Gastroesophageal sphincter (tissue), 4 donors: ENCODE results near the gene EGR2. TPM values are rescaled to one million over a fixed set of nuclear protein-coding genes. Genes with fewer than 3 reads are reported as not detected.

ENCODE experiments used
- ATAC-seq: fragments of 150-250 bp; one replicate; pipeline ENCODE4 v1.9.1; 2016; ENCODE audit warnings: mild to moderate bottlenecking, moderate library complexity
- H3K27ac ChIP-seq, 4 donors: fragments of 200-600 bp; sonication (generic) in 3 of 4; 1 replicate in 3 of 4; 2 replicates in 1 of 4; pipeline ENCODE4 v1.5.1; 2016 to 2019
- H3K27me3 ChIP-seq: fragments of 200-600 bp; sonication (generic); one replicate; pipeline ENCODE4 v1.5.1; 2019
- H3K36me3 ChIP-seq, 2 donors: fragments of 200-600 bp; sonication (generic); one replicate each; pipeline ENCODE4 v1.5.1; 2019; ENCODE audit warnings: control low read depth in 1 of 2
- H3K4me1 ChIP-seq, 3 donors: fragments of 200-600 bp; sonication (generic); 1 replicate in 2 of 3; 2 replicates in 1 of 3; pipeline ENCODE4 v1.5.1; 2016 to 2019; ENCODE audit warnings: control low read depth in 2 of 3
- H3K4me3 ChIP-seq, 2 donors: fragments of 200-600 bp; sonication (generic); one replicate each; pipeline ENCODE4 v1.5.1; 2019; ENCODE audit warnings: mild to moderate bottlenecking in 1 of 2, moderate library complexity in 1 of 2
- H3K9me3 ChIP-seq, 3 donors: fragments of 200-600 bp; sonication (generic); one replicate each; pipeline ENCODE4 v1.5.1; 2017 to 2019; ENCODE audit warnings: control low read depth in 2 of 3
- EP300 ChIP-seq: sonication (generic); formaldehyde crosslinking; IDR thresholded peaks from one replicate; pipeline ENCODE4 v1.6.1; 2017; ENCODE audit warnings: antibody characterized with exemption, mild to moderate bottlenecking
- POLR2A ChIP-seq, 2 donors: fragments of 450-650 bp; IDR thresholded peaks; one replicate each; pipeline ENCODE4 v1.6.1; 2017; ENCODE audit warnings: antibody characterized with exemption in 2 of 2, mild to moderate bottlenecking in 2 of 2, moderate library complexity in 1 of 2
- POLR2AphosphoS5 ChIP-seq: sonication (generic); formaldehyde crosslinking; IDR thresholded peaks from one replicate; pipeline ENCODE4 v1.6.1; 2017; ENCODE audit warnings: antibody characterized with exemption
- WGBS, 2 donors: methylation state at CpG; one replicate each; pipeline ENCODE4 v1.1.5; 2018; ENCODE audit warnings: low coverage in 1 of 2; 5-methylcytosine and 5-hydroxymethylcytosine counted together
- total RNA-seq, 4 donors: library from RNA; depleted of rRNA; stranded (reverse); fragments of >200 nt; gene quantifications; one replicate each; pipeline ENCODE4 v1.1.0, GENCODE V29; 2016
- TF ChIP-seq, protein P1 (sequence below), 4 experiments: fragments of 200-600 bp in 2 of 4; fragments of 450-650 bp in 2 of 4; sonication (generic) in 1 of 4; IDR thresholded peaks; one replicate each; pipeline ENCODE4 v1.5.1; 2017 to 2019; ENCODE audit warnings: antibody characterized with exemption in 4 of 4, mild to moderate bottlenecking in 2 of 4, moderate library complexity in 2 of 4

EGR2 gene
- total RNA-seq, result 1 to 10 TPM in 2 of 4 donors, under 1 TPM in 2; 0.52 to 1.3 (median 1.1) TPM

DNA sequence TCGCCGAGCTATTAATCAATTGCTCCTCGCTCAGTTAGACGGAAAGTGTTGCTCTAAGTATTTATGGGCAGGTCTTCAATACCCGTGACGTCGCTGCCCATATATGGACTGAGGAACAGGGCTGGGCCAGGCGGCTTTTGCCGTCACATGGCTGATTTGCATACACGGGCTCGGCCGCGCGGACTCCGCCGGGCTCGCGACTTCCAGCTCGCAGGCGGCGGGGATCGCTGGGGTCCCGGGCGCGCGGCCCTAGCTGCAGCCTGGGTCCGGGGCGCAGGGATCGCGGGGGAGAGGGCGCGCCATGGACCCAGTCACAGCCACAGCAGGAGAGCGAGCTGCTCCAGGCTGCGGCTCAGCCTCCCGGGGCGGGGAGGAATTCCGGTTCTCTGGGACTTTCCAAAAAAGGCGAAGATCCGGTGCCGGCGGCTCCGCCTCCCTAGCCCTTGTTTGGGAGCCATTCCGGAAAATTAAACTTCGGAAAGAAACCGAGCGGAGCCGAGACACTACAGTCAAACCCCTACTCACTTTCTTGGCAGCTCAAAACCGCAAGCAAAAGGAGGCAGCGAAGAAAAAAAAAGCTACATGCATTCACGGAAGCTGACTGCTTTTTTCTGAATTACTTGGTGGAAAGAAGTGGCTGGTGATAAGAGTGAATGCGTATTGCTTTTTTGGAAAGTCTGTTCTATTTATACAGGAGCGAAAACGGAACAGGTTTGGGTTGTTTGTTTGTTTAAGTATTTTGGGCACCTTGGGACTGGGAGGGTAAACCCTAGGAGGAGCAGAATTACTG lies at the start of gene EGR2:
Gene EGR2, minus strand, starts transcription at position 36 of the 790 bp plus-strand sequence. CDS start 337 bp downstream, outside the sequence.
- Histone ChIP-seq H3K4me3 (peak within 1 kb of the TSS; percentile 64 to 87), H3K36me3 (no peaks in the 10 kb centered on the region), H3K27me3 (peaks cover 57% of the 10 kb centered on the region), H3K9me3 (no peaks in the 10 kb centered on the region), H3K4me1 (peaks cover 0 to 45% (median 35%) of the 10 kb centered on the region in 3 donors), H3K27ac (peak within 1 kb of the TSS; percentile 25 to 91 (median 90))
- peak; percentile 28 for TF ChIP-seq POLR2AphosphoS5
- TF ChIP-seq, protein P1, sequence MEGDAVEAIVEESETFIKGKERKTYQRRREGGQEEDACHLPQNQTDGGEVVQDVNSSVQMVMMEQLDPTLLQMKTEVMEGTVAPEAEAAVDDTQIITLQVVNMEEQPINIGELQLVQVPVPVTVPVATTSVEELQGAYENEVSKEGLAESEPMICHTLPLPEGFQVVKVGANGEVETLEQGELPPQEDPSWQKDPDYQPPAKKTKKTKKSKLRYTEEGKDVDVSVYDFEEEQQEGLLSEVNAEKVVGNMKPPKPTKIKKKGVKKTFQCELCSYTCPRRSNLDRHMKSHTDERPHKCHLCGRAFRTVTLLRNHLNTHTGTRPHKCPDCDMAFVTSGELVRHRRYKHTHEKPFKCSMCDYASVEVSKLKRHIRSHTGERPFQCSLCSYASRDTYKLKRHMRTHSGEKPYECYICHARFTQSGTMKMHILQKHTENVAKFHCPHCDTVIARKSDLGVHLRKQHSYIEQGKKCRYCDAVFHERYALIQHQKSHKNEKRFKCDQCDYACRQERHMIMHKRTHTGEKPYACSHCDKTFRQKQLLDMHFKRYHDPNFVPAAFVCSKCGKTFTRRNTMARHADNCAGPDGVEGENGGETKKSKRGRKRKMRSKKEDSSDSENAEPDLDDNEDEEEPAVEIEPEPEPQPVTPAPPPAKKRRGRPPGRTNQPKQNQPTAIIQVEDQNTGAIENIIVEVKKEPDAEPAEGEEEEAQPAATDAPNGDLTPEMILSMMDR (IDR thresholded peaks at IDR 0.05), result no peak
- 0% methylated on average over 11 to 12 of the region's 53 CpGs for WGBS, 2 donors
- ATAC-seq, result peak; percentile 90

DNA sequence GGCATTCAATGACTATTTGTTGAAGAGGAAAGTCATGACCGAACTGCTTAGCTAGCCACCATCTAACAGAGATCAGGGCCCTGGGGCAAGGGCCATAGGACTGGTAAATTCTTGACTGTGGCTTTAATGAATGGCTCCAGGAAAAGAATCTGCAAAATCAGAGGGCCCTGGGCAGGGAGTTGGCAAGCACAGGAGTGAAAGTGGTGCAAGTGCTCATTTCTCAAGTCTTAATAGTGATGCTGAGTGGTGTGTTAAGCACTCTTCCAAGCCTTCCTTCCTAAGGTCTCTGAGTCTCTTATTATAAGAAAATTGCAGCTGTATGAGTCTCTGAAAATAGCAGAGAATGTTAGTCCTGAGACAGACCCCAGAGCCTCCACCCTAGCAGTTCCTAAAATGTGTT lies 46.3 kb upstream of the EGR2 start:
- no peak overlapping the region for H3K4me3 ChIP-seq
- H3K27ac ChIP-seq, result no peak overlapping the region
- peaks cover 0 to 7% (median 0%) of the 10 kb centered on the region in 3 donors for H3K4me1 ChIP-seq
- no peaks in the 10 kb centered on the region for H3K27me3 ChIP-seq
- no peaks in the 10 kb centered on the region for H3K36me3 ChIP-seq
- H3K9me3 ChIP-seq, result no peaks in the 10 kb centered on the region
- no peak for TF ChIP-seq EP300
- no peak for TF ChIP-seq POLR2AphosphoS5
- TF ChIP-seq, protein P1 (IDR thresholded peaks at IDR 0.05), result no peak
- no peak for TF ChIP-seq POLR2A (IDR thresholded peaks at IDR 0.05)
- no peak for ATAC-seq
- WGBS, 2 donors, result 80% methylated on average over 1 of the region's 1 CpG; no CpG with 5 or more reads in 1 of the 2 donors

DNA sequence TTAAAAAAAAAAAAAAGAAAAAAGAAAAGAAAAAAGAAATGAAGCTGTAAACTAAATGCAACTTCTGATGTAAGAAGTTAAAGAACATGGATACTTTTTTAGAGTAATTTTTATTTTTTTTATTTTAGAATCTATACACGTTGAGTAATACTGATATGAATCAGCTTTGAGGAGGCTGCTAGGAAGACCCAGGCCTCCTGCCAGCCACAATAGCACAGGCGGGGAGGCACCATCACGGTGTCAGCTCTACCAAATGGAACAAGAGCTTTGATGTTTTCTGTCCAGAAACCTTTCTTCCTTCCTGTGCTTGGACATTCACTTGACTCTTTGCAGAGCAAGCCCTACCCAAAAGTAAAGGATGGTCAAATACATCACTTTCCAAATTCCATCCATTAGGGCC lies 45.3 kb upstream of the EGR2 start:
- TF ChIP-seq POLR2AphosphoS5, result no peak
- TF ChIP-seq POLR2A (IDR thresholded peaks at IDR 0.05), result no peak
- TF ChIP-seq, protein P1 (IDR thresholded peaks at IDR 0.05), result no peak
- TF ChIP-seq EP300, result no peak
- Histone ChIP-seq H3K9me3 (no peaks in the 10 kb centered on the region), H3K27ac (no peak overlapping the region), H3K27me3 (no peaks in the 10 kb centered on the region), H3K4me3 (no peak overlapping the region), H3K4me1 (peaks cover 0 to 7% (median 0%) of the 10 kb centered on the region in 3 donors), H3K36me3 (no peaks in the 10 kb centered on the region)
- 68 to 69% methylated on average over 3 of the region's 3 CpGs for WGBS, 2 donors
- no peak for ATAC-seq

DNA sequence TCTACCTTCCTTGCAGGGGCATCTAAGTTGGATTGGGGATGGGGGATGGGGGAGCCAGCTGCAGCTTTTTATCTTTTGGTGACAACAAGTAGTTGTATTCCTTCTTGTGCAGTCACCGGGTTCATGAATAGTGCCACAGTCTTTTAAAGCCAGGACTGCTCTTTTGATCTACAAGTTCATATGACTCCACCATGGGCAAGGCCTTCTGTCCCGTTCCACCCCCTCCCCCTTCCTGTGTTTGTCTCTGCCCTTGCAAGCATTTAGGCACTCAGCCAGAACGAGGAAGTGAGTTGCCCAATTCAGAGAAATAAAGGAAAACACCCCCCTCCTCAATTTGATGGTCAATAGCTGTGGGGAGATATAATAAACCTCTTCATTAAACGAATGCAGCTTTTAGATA lies 44.8 kb upstream of the EGR2 start:
- no peaks in the 10 kb centered on the region for H3K9me3 ChIP-seq
- WGBS, 2 donors, result 23 to 50% methylated on average over 3 to 4 of the region's 4 CpGs
- H3K27me3 ChIP-seq, result no peaks in the 10 kb centered on the region
- no peak overlapping the region for H3K4me3 ChIP-seq
- no peaks in the 10 kb centered on the region for H3K36me3 ChIP-seq
- no peak for TF ChIP-seq POLR2AphosphoS5
- no peak for TF ChIP-seq EP300
- TF ChIP-seq, protein P1 (IDR thresholded peaks at IDR 0.05), result no peak
- TF ChIP-seq POLR2A (IDR thresholded peaks at IDR 0.05), result no peak
- H3K27ac ChIP-seq, result no peak overlapping the region
- H3K4me1 ChIP-seq, result peaks cover 0 to 7% (median 0%) of the 10 kb centered on the region in 3 donors
- no peak for ATAC-seq

DNA sequence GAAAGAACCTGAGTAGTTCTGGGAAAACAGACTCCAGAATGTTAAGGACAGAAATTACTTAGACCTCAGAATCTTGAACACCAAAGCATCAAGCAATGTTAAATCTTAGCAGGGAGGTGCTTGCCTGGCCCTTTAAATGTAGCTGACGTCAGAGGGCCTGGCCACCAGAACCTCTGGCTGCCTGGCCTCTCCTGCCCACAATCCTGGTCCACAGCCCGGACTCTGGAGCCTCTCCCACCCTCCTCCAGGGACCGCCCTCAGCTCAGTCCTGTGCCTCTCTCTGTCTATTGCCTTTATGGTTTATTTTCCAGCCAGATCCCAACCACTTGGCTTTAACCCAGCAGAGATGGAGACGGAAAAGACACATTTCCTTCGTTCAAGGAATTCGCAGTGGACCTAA lies 42.2 kb upstream of the EGR2 start:
- Histone ChIP-seq H3K36me3 (no peaks in the 10 kb centered on the region), H3K27me3 (no peaks in the 10 kb centered on the region), H3K9me3 (no peaks in the 10 kb centered on the region), H3K4me3 (no peak overlapping the region), H3K4me1 (peaks cover 0 to 7% (median 0%) of the 10 kb centered on the region in 3 donors), H3K27ac (no peak overlapping the region)
- TF ChIP-seq POLR2A (IDR thresholded peaks at IDR 0.05) (no peak), EP300 (no peak), POLR2AphosphoS5 (no peak)
- TF ChIP-seq, protein P1 (IDR thresholded peaks at IDR 0.05), result no peak
- WGBS, 2 donors, result 30 to 38% methylated on average over 2 to 5 of the region's 6 CpGs
- ATAC-seq, result no peak
